Smooth muscle cell (in vitro differentiated cells): Measurements from ENCODE around the gene ZNF670. TPM values are rescaled to one million over a fixed set of nuclear protein-coding genes. Genes with fewer than 3 reads are reported as not detected.

ENCODE experiments used
- DNase-seq: peaks from one replicate; lab custom pipeline; 2025; ENCODE audit not compliant: unreplicated experiment; lab: John Stamatoyannopoulos, UW
- H2AFZ ChIP-seq: fragments of 200-600 bp; sonication (generic); 2 replicates; pipeline ENCODE4 v1.6.0; 2016; ENCODE audit warnings: antibody characterized with exemption, low read depth, mild to moderate bottlenecking
- H3F3A ChIP-seq: fragments of 200-600 bp; sonication (generic); 2 replicates; pipeline ENCODE4 v1.6.0; 2017; ENCODE audit warnings: antibody characterized with exemption, low read depth
- H3K27ac ChIP-seq: fragments of 200-600 bp; sonication (generic); 2 replicates; pipeline ENCODE4 v1.5.1; 2016; ENCODE audit warnings: low read depth, mild to moderate bottlenecking
- H3K27me3 ChIP-seq: fragments of 200-600 bp; sonication (generic); 2 replicates; pipeline ENCODE4 v1.6.1; 2016; ENCODE audit warnings: low read depth, mild to moderate bottlenecking
- H3K36me3 ChIP-seq: fragments of 200-600 bp; sonication (generic); 2 replicates; pipeline ENCODE4 v1.5.1; 2016; ENCODE audit warnings: low read depth
- H3K4me1 ChIP-seq: fragments of 200-600 bp; sonication (generic); 2 replicates; pipeline ENCODE4 v1.5.1; 2016; ENCODE audit warnings: low read depth
- H3K4me2 ChIP-seq: fragments of 200-600 bp; sonication (generic); 2 replicates; pipeline ENCODE4 v1.6.0; 2016; ENCODE audit warnings: mild to moderate bottlenecking
- H3K4me3 ChIP-seq: fragments of 200-600 bp; sonication (generic); 2 replicates; pipeline ENCODE4 v1.5.1; 2016; ENCODE audit warnings: mild to moderate bottlenecking
- H3K79me2 ChIP-seq: fragments of 200-600 bp; sonication (generic); 2 replicates; pipeline ENCODE4 v1.6.0; 2016; ENCODE audit warnings: low read depth, mild to moderate bottlenecking
- H3K9ac ChIP-seq: fragments of 200-600 bp; sonication (generic); 2 replicates; pipeline ENCODE4 v1.6.0; 2016; ENCODE audit warnings: low read depth
- H3K9me3 ChIP-seq: fragments of 200-600 bp; sonication (generic); replicated peaks from 2 replicates; pipeline ENCODE4 v1.5.1; 2016; ENCODE audit warnings: low read depth
- H4K20me1 ChIP-seq: fragments of 200-600 bp; sonication (generic); 2 replicates; pipeline ENCODE4 v1.6.0; 2016; ENCODE audit warnings: low read depth
- CTCF ChIP-seq: fragments of 200-600 bp; sonication (generic); IDR thresholded peaks from 2 replicates; pipeline ENCODE4 v1.5.1; 2017; ENCODE audit warnings: borderline replicate concordance, mild to moderate bottlenecking, antibody characterized with exemption; ENCODE audit not compliant: insufficient read depth, poor library complexity, severe bottlenecking
- WGBS: methylation state at CpG from one replicate; pipeline ENCODE4 v1.1.7; 2016; ENCODE audit warnings: low lambda C conversion rate; 5-methylcytosine and 5-hydroxymethylcytosine counted together
- polyA plus RNA-seq: library from polyadenylated mRNA; unstranded; fragments of >200 nt; fragmentation: Nextera tagmentation; extraction: Ambion mirVana; gene quantifications from 2 replicates; pipeline ENCODE4 v1.2.1, GENCODE V29; 2016
- total RNA-seq: library from RNA; depleted of rRNA; stranded (reverse); fragments of >200 nt; gene quantifications from 2 replicates; pipeline ENCODE4 v1.2.3, GENCODE V29; 2014

The ZNF670 gene
- total and polyA plus RNA-seq, 2 experiments from 2014 or later: 2.8 to 3.9 TPM

- Histone ChIP-seq H2AFZ (peak overlapping the region; percentile 97), H3K27ac (no peak overlapping the region), H3K4me2 (peak overlapping the region; percentile 95), H4K20me1 (peaks cover 9% of the 10 kb centered on the region), H3K27me3 (no peaks in the 10 kb centered on the region), H3K36me3 (no peaks in the 10 kb centered on the region), H3K79me2 (peaks cover 47% of the 10 kb centered on the region), H3F3A (no peaks in the 10 kb centered on the region), H3K4me3 (peak overlapping the region; percentile 86), H3K4me1 (peaks cover 4% of the 10 kb centered on the region), H3K9ac (peak overlapping the region; percentile 76), H3K9me3 (no peaks in the 10 kb centered on the region)
- 3% methylated on average over 8 of the region's 8 CpGs for WGBS
- no peak for TF ChIP-seq CTCF
- DNase-seq: no peak
Measured at GRCh38 chr1:247077876-247078257, 744 bp downstream of the ZNF670 start.

GRCh38 chr1:247077213-247077612 is 1.4 kb downstream of the ZNF670 start:
- Histone ChIP-seq H2AFZ (peak overlapping the region; percentile 97), H3K4me3 (peak overlapping the region; percentile 86), H3K27ac (no peak overlapping the region), H3K9ac (peak overlapping the region; percentile 76), H3K4me1 (peaks cover 4% of the 10 kb centered on the region), H3K4me2 (peak overlapping the region; percentile 95), H3K36me3 (no peaks in the 10 kb centered on the region), H3K27me3 (no peaks in the 10 kb centered on the region), H3K9me3 (no peaks in the 10 kb centered on the region), H4K20me1 (peaks cover 9% of the 10 kb centered on the region), H3K79me2 (peaks cover 50% of the 10 kb centered on the region), H3F3A (no peaks in the 10 kb centered on the region)
- 86% methylated on average over 3 of the region's 3 CpGs for WGBS
- no peak for DNase-seq
- TF ChIP-seq CTCF: no peak

- no peak overlapping the region for H3K4me2 ChIP-seq
- no peaks in the 10 kb centered on the region for H3F3A ChIP-seq
- H3K27ac ChIP-seq: no peak overlapping the region
- 78% methylated on average over 3 of the region's 3 CpGs for WGBS
- no peaks in the 10 kb centered on the region for H3K36me3 ChIP-seq
- no peak for DNase-seq
- H3K27me3 ChIP-seq: no peaks in the 10 kb centered on the region
- no peak overlapping the region for H3K9ac ChIP-seq
- H3K9me3 ChIP-seq: no peaks in the 10 kb centered on the region
- peaks cover 5% of the 10 kb centered on the region for H4K20me1 ChIP-seq
- no peak overlapping the region for H3K4me3 ChIP-seq
- no peak overlapping the region for H2AFZ ChIP-seq
- TF ChIP-seq CTCF: no peak
- no peaks in the 10 kb centered on the region for H3K4me1 ChIP-seq
- peaks cover 67% of the 10 kb centered on the region for H3K79me2 ChIP-seq
Measured at GRCh38 chr1:247070645-247071044, 8.0 kb downstream of the ZNF670 start.

GRCh38 chr1:247064304-247064703 is 14.3 kb downstream of the ZNF670 start:
- TF ChIP-seq CTCF: no peak
- Histone ChIP-seq H3K4me3 (no peak overlapping the region), H3K4me1 (no peaks in the 10 kb centered on the region), H3K79me2 (peaks cover 32% of the 10 kb centered on the region), H4K20me1 (peaks cover 13% of the 10 kb centered on the region), H3K4me2 (no peak overlapping the region), H3K27ac (no peak overlapping the region), H3F3A (no peaks in the 10 kb centered on the region), H2AFZ (no peak overlapping the region), H3K9me3 (no peaks in the 10 kb centered on the region), H3K9ac (no peak overlapping the region), H3K36me3 (no peaks in the 10 kb centered on the region), H3K27me3 (no peaks in the 10 kb centered on the region)
- 97% methylated on average over 3 of the region's 3 CpGs for WGBS
- no peak for DNase-seq
